H1 (cell line): ENCODE results near the gene IPO9. TPM values are rescaled to one million over a fixed set of nuclear protein-coding genes. Genes with fewer than 3 reads are reported as not detected.

ENCODE experiments used
- CTCF ChIA-PET: fragments of 300-600 bp; sonication (Branson Sonifier 250); formaldehyde crosslinking; loops from one replicate; lab custom pipeline; 2021; ENCODE audit not compliant: partially characterized antibody; lab: Charles Lee
- POLR2A ChIA-PET: fragments of 300-600 bp; sonication (Branson Sonifier 250); formaldehyde crosslinking; loops from one replicate; lab custom pipeline; 2021; ENCODE audit warnings: inconsistent platforms; ENCODE audit not compliant: partially characterized antibody; lab: Charles Lee
- DNase-seq, 2 experiments: peaks; one replicate each; pipeline versions ENCODE4 v3.0.0 to v3.0.0-alpha.2; 2010 to 2022; ENCODE audit warnings: low spot score in 2 of 2, low read depth in 1 of 2, mixed read lengths in 1 of 2
- FAIRE-seq: peaks from 2 replicates; lab custom pipeline; 2011; peaks lifted over from hg19 to GRCh38; lab: Jason Lieb, UNC
- H2AFZ ChIP-seq: 2 replicates; pipeline ENCODE4 v1.8.1; 2012; ENCODE audit warnings: low read length, inconsistent platforms
- H2AK5ac ChIP-seq: 2 replicates; pipeline ENCODE4 v1.6.1; 2013; ENCODE audit warnings: low read depth, low read length
- H2BK120ac ChIP-seq: replicated peaks from 2 replicates; pipeline ENCODE3; 2013; ENCODE audit warnings: low read depth, low read length, inconsistent platforms
- H2BK12ac ChIP-seq: 2 replicates; pipeline ENCODE4 v1.6.1; 2013; ENCODE audit warnings: low read depth, low read length
- H2BK15ac ChIP-seq: 2 replicates; pipeline ENCODE4 v1.6.1; 2013; ENCODE audit warnings: low read length
- H2BK20ac ChIP-seq: 2 replicates; pipeline ENCODE4 v1.6.1; 2013; ENCODE audit warnings: low read length
- H2BK5ac ChIP-seq: 2 replicates; pipeline ENCODE4 v1.6.1; 2013; ENCODE audit warnings: low read depth, low read length
- H3K14ac ChIP-seq: 2 replicates; pipeline ENCODE4 v1.6.1; 2013; ENCODE audit warnings: inconsistent platforms; ENCODE audit not compliant: insufficient read length
- H3K18ac ChIP-seq: 2 replicates; pipeline ENCODE4 v1.6.1; 2013; ENCODE audit warnings: low read length; ENCODE audit errors: extremely low read depth
- H3K23ac ChIP-seq: 2 replicates; pipeline ENCODE4 v1.6.1; 2013; ENCODE audit warnings: inconsistent platforms; ENCODE audit not compliant: insufficient read length
- H3K23me2 ChIP-seq: 2 replicates; pipeline ENCODE4 v1.6.1; 2013; ENCODE audit warnings: low read depth, low read length
- H3K27ac ChIP-seq: 2 replicates; pipeline ENCODE4 v1.6.1; 2011; ENCODE audit warnings: low read depth, low read length, inconsistent platforms
- H3K27me3 ChIP-seq, 4 experiments: replicated peaks in 1 of 4; 1 replicate in 1 of 4; 2 replicates in 3 of 4; pipeline versions ENCODE4 v1.6.1 to v1.8.1; 2011 to 2013; ENCODE audit warnings: low read length in 3 of 4, mild to moderate bottlenecking in 3 of 4, inconsistent platforms in 2 of 4, mixed read lengths in 2 of 4, moderate library complexity in 1 of 4; ENCODE audit not compliant: control insufficient read depth in 3 of 4, insufficient read depth in 3 of 4; ENCODE audit errors: extremely low read depth in 1 of 4
- H3K36me3 ChIP-seq, 4 experiments: 2 replicates each; pipeline versions ENCODE4 v1.6.1 to v1.8.1; 2011 to 2013; ENCODE audit warnings: mild to moderate bottlenecking in 4 of 4, low read length in 3 of 4, moderate library complexity in 2 of 4, control low read depth in 1 of 4, inconsistent platforms in 1 of 4; ENCODE audit not compliant: insufficient read depth in 4 of 4, control insufficient read depth in 2 of 4
- H3K4ac ChIP-seq: replicated peaks from 2 replicates; pipeline ENCODE3; 2013; ENCODE audit warnings: low read length, low read depth, mixed read lengths, inconsistent platforms; ENCODE audit not compliant: insufficient read length
- H3K4me1 ChIP-seq, 4 experiments: replicated peaks in 1 of 4; 1 replicate in 1 of 4; 2 replicates in 3 of 4; pipeline versions ENCODE4 v1.6.1 to v1.8.1; 2011 to 2013; ENCODE audit warnings: low read length in 3 of 4, inconsistent platforms in 2 of 4, mixed read lengths in 1 of 4; ENCODE audit not compliant: insufficient read depth in 4 of 4, control insufficient read depth in 3 of 4
- H3K4me2 ChIP-seq, 2 experiments: 2 replicates each; pipeline versions ENCODE4 v1.6.1 to v1.8.1; 2011 to 2013; ENCODE audit warnings: low read depth in 2 of 2, low read length in 2 of 2, control low read depth in 1 of 2, inconsistent platforms in 1 of 2, mild to moderate bottlenecking in 1 of 2; ENCODE audit not compliant: insufficient read depth in 1 of 2
- H3K4me3 ChIP-seq, 4 experiments: fragments of 200-600, 300-600 bp in 1 of 4; sonication (generic), shearing (Covaris generic), sonication (Bioruptor Twin) in 1 of 4; 2 replicates each; pipeline versions ENCODE4 v1.5.1 to v1.8.1; 2011 to 2016; ENCODE audit warnings: low read length in 4 of 4, low read depth in 3 of 4, control low read depth in 2 of 4, inconsistent platforms in 2 of 4, mild to moderate bottlenecking in 2 of 4, mixed read lengths in 1 of 4, moderate library complexity in 1 of 4; ENCODE audit not compliant: insufficient read depth in 2 of 4; ENCODE audit errors: extremely low read depth in 1 of 4
- H3K56ac ChIP-seq: replicated peaks from 2 replicates; pipeline ENCODE3; 2013; ENCODE audit warnings: low read depth, mild to moderate bottlenecking, mixed read lengths, low read length, inconsistent platforms; ENCODE audit not compliant: insufficient read length
- H3K79me1 ChIP-seq: 2 replicates; pipeline ENCODE4 v1.6.1; 2013; ENCODE audit warnings: low read depth, low read length, control low read depth
- H3K79me2 ChIP-seq, 2 experiments: 2 replicates each; pipeline versions ENCODE4 v1.6.1 to v1.8.1; 2012 to 2013; ENCODE audit warnings: low read length in 2 of 2, mild to moderate bottlenecking in 2 of 2, inconsistent platforms in 1 of 2; ENCODE audit not compliant: insufficient read depth in 2 of 2, control insufficient read depth in 1 of 2
- H3K9ac ChIP-seq, 4 experiments: replicated peaks in 1 of 4; 1 replicate in 1 of 4; 2 replicates in 3 of 4; pipeline versions ENCODE4 v1.6.1 to v1.8.1; 2011 to 2013; ENCODE audit warnings: low read depth in 3 of 4, low read length in 3 of 4, control low read depth in 2 of 4, mild to moderate bottlenecking in 2 of 4, moderate library complexity in 2 of 4, inconsistent platforms in 1 of 4; ENCODE audit errors: extremely low read depth in 1 of 4
- H3K9me3 ChIP-seq, 2 experiments: 2 replicates each; pipeline versions ENCODE4 v1.6.1 to v1.8.1; 2012 to 2013; ENCODE audit warnings: mild to moderate bottlenecking in 2 of 2, moderate library complexity in 2 of 2, control low read depth in 1 of 2, inconsistent platforms in 1 of 2, low read depth in 1 of 2, low read length in 1 of 2, mixed read lengths in 1 of 2; ENCODE audit not compliant: insufficient read depth in 2 of 2
- H4K20me1 ChIP-seq, 2 experiments: replicated peaks in 1 of 2; 2 replicates each; pipeline versions ENCODE3 to v1.8.1; 2011 to 2013; ENCODE audit warnings: inconsistent platforms in 2 of 2, low read length in 2 of 2, mild to moderate bottlenecking in 1 of 2; ENCODE audit not compliant: insufficient read depth in 2 of 2, control insufficient read depth in 1 of 2
- H4K5ac ChIP-seq: 2 replicates; pipeline ENCODE4 v1.6.1; 2013; ENCODE audit warnings: low read length, low read depth, mixed read lengths, inconsistent platforms; ENCODE audit not compliant: insufficient read length
- H4K8ac ChIP-seq: 2 replicates; pipeline ENCODE4 v1.8.0; 2013; ENCODE audit warnings: mild to moderate bottlenecking, moderate library complexity, low read length, inconsistent platforms; ENCODE audit not compliant: insufficient read depth; ENCODE audit errors: extremely low read depth
- H4K91ac ChIP-seq: replicated peaks from 2 replicates; pipeline ENCODE3; 2013; ENCODE audit warnings: low read length, mixed read lengths, inconsistent platforms; ENCODE audit not compliant: insufficient read length
- ASH2L ChIP-seq: fragments of 200-600, 300-600 bp; sonication (generic); IDR thresholded peaks from one replicate; pipeline ENCODE4 v1.7.1; 2017; ENCODE audit warnings: low read length
- BACH1 ChIP-seq: IDR thresholded peaks from 2 replicates; pipeline ENCODE4 v1.6.1; 2012; ENCODE audit warnings: low read length, improper control_type of control experiment
- CHD1 ChIP-seq: IDR thresholded peaks from 2 replicates; pipeline ENCODE4 v1.6.1; 2012; ENCODE audit warnings: low read depth, low read length, improper control_type of control experiment
- CHD2 ChIP-seq: IDR thresholded peaks from 2 replicates; pipeline ENCODE4 v1.6.1; 2012; ENCODE audit warnings: low read length, improper control_type of control experiment
- CREB1 ChIP-seq: IDR thresholded peaks from 2 replicates; pipeline ENCODE4 v1.6.1; 2012; ENCODE audit warnings: inconsistent platforms
- CTBP2 ChIP-seq: IDR thresholded peaks from 2 replicates; pipeline ENCODE4 v1.7.0; 2011; ENCODE audit warnings: borderline replicate concordance, mild to moderate bottlenecking, moderate library complexity, mixed read lengths, low read length; ENCODE audit not compliant: insufficient read depth, insufficient read length
- CTCF ChIP-seq, 3 experiments: IDR thresholded peaks; 1 replicate in 2 of 3; 2 replicates in 1 of 3; pipeline versions ENCODE4 v1.5.1 to v1.6.1; 2011; ENCODE audit warnings: low read length in 3 of 3, mild to moderate bottlenecking in 3 of 3, inconsistent platforms in 2 of 3, low read depth in 1 of 3, moderate library complexity in 1 of 3; ENCODE audit not compliant: insufficient read depth in 1 of 3; ENCODE audit errors: control extremely low read depth in 1 of 3
- GTF2F1 ChIP-seq: IDR thresholded peaks from 2 replicates; pipeline ENCODE4 v1.6.1; 2012; ENCODE audit warnings: low read depth, low read length, improper control_type of control experiment, borderline replicate concordance
- JUND ChIP-seq: IDR thresholded peaks from 2 replicates; pipeline ENCODE4 v1.6.1; 2011; ENCODE audit warnings: mild to moderate bottlenecking, improper control_type of control experiment, low read length
- KDM4A ChIP-seq: IDR thresholded peaks from one replicate; pipeline ENCODE4 v1.7.1; 2012; ENCODE audit warnings: low read depth, mild to moderate bottlenecking, moderate library complexity, low read length, inconsistent platforms; ENCODE audit not compliant: severe bottlenecking
- MAFK ChIP-seq: IDR thresholded peaks from 2 replicates; pipeline ENCODE4 v1.6.1; 2012; ENCODE audit warnings: low read depth, mild to moderate bottlenecking, improper control_type of control experiment, low read length
- POLR2AphosphoS5 ChIP-seq: IDR thresholded peaks from 2 replicates; pipeline ENCODE4 v1.6.1; 2011; ENCODE audit warnings: low read depth, low read length
- WGBS, 2 experiments: shearing (Covaris generic) in 1 of 2; methylation state at CpG; one replicate each; pipeline versions ENCODE4 v1.1.6 to v1.1.7; 2013 to 2015; ENCODE audit warnings: low lambda C conversion rate in 2 of 2, mixed read lengths in 2 of 2, inconsistent platforms in 1 of 2, low coverage in 1 of 2, missing lambda C conversion rate in 1 of 2; ENCODE audit not compliant: insufficient replicate concordance in 2 of 2, insufficient coverage in 1 of 2, insufficient read length in 1 of 2; ENCODE audit errors: extremely low coverage in 1 of 2, missing lambda C conversion rate in 1 of 2; 5-methylcytosine and 5-hydroxymethylcytosine counted together
- polyA plus RNA-seq, 7 experiments: library from polyadenylated mRNA; depleted of rRNA in 3 of 7; stranded (reverse) in 5 of 7; unstranded in 2 of 7; fragments of >200 nt in 5 of 7; fragments of 200-250 nt in 2 of 7; gene quantifications; 1 replicate in 5 of 7; 2 replicates in 1 of 7; 4 replicates in 1 of 7; pipeline versions ENCODE4 v1.2.1 to v1.2.3, GENCODE V29; 2011 to 2013; ENCODE audit warnings: missing spikeins in 2 of 7, mixed read lengths in 2 of 7
- total RNA-seq: library from RNA; stranded (reverse); fragmentation: NEBNext Ultra II Directional; extraction: Animal tissue kit (Norgen Biotek cat#: 25700); gene quantifications from 2 replicates; pipeline ENCODE4 v1.2.1, GENCODE V29; 2021

Gene IPO9
- total and polyA plus RNA-seq, 2 of the 8 experiments (the other 6 are each of a cell fraction or from before 2014, with no cell fraction given) = 61.0 to 122 TPM

- Histone ChIP-seq H2BK12ac (no peak overlapping the region), H2AFZ (no peak overlapping the region), H2AK5ac (no peak overlapping the region), H2BK5ac (no peak overlapping the region), H3K4me3 (no peak overlapping the region), H3K27me3 (no peaks in the 10 kb centered on the region), H3K23me2 (no peaks in the 10 kb centered on the region), H3K14ac (no peak overlapping the region), H4K5ac (no peak overlapping the region), H3K56ac (no peak overlapping the region), H2BK120ac (no peak overlapping the region), H3K27ac (no peak overlapping the region), H4K8ac (no peak overlapping the region; the same call in 1 of the 2 replicates), H3K79me2 (peaks cover under 1 to 52% of the 10 kb centered on the region in 2 experiments; a peak in 3 of 4 replicates), H3K4me2 (no peak overlapping the region), H3K9ac (no peak overlapping the region), H2BK15ac (no peak overlapping the region), H2BK20ac (no peak overlapping the region), H3K79me1 (peaks cover under 1% of the 10 kb centered on the region; the same call in 1 of the 2 replicates), H4K91ac (no peak overlapping the region), H3K18ac (no peak overlapping the region), H3K4me1 (no peaks in the 10 kb centered on the region), H3K4ac (no peak overlapping the region), H3K23ac (no peak overlapping the region), H3K9me3 (no peaks in the 10 kb centered on the region), H4K20me1 (peaks cover 9% of the 10 kb centered on the region in 2 experiments), H3K36me3 (peaks cover 25 to 63% (median 51%) of the 10 kb centered on the region in 4 experiments)
- FAIRE-seq (no peak), DNase-seq (no peak)
- POLR2A ChIA-PET = interaction anchor here (0.7 to 1.0 kb wide), 3 partner anchors 16 to 162 kb away, joined by 3 to 5 read pairs (median 3); partner anchors contain the start of genes ELF3 and IPO9
- WGBS, 2 experiments = 96% methylated on average over 6 of the region's 6 CpGs; no CpG with 5 or more reads in 1 of the 2 experiments
- CTCF ChIA-PET = interaction anchor here (0.8 to 3.3 kb wide), 8 partner anchors 10 to 317 kb away, joined by 3 to 12 read pairs (median 4); no protein-coding TSS in a partner anchor
- no peak for TF ChIP-seq POLR2AphosphoS5
- no peak for TF ChIP-seq GTF2F1
- no peak for TF ChIP-seq CREB1
- TF ChIP-seq JUND = no peak
- TF ChIP-seq MAFK = no peak
- TF ChIP-seq CTCF (IDR thresholded peaks at IDR 0.05; ENCODE audit: control extremely low read depth in 1 of 3, insufficient read depth in 1 of 3, low read depth in 1 of 3, low read length in 3 of 3) = no peak
- no peak for TF ChIP-seq CTBP2
- TF ChIP-seq BACH1 = no peak
- no peak for TF ChIP-seq ASH2L
- TF ChIP-seq KDM4A = no peak
- TF ChIP-seq CHD1 = no peak
- no peak for TF ChIP-seq CHD2
Measured at GRCh38 chr1:201848230-201848629, 19.3 kb downstream of the IPO9 start.
